Ascending aorta (tissue), 2 donors: ENCODE results near the gene DCST2. TPM values are rescaled to one million over a fixed set of nuclear protein-coding genes. Genes with fewer than 3 reads are reported as not detected.
A peak's percentile ranks its signal among the peaks of the same experiment; 100 is the strongest.

Source experiments
- DNase-seq, 2 donors: peaks; one replicate each; pipeline ENCODE4 v3.0.0-alpha.2; 2019; ENCODE audit warnings: low spot score in 2 of 2
- H3K27ac ChIP-seq, 2 donors: fragments of 200-600 bp; sonication (generic); one replicate each; pipeline ENCODE4 v1.5.1; 2016 to 2017; ENCODE audit warnings: mild to moderate bottlenecking in 1 of 2
- H3K27me3 ChIP-seq: fragments of 200-600 bp; sonication (generic); one replicate; pipeline ENCODE4 v1.5.1; 2017
- H3K36me3 ChIP-seq, 2 donors: fragments of 200-600 bp; sonication (generic); one replicate each; pipeline ENCODE4 v1.5.1; 2016
- H3K4me1 ChIP-seq, 2 donors: fragments of 200-600 bp; sonication (generic); one replicate each; pipeline ENCODE4 v1.5.1; 2016 to 2017; ENCODE audit warnings: mild to moderate bottlenecking in 1 of 2
- H3K4me3 ChIP-seq, 2 donors: fragments of 200-600 bp; sonication (generic); one replicate each; pipeline ENCODE4 v1.5.1; 2016 to 2017; ENCODE audit warnings: mild to moderate bottlenecking in 1 of 2
- H3K9me3 ChIP-seq, 2 donors: fragments of 200-600 bp; sonication (generic); one replicate each; pipeline ENCODE4 v1.5.1; 2016
- CTCF ChIP-seq, 3 experiments: fragments of 200-600 bp in 2 of 3; fragments of 450-650 bp in 1 of 3; sonication (generic) in 2 of 3; IDR thresholded peaks; one replicate each; pipeline ENCODE4 v1.5.1; 2016 to 2019; ENCODE audit warnings: antibody characterized with exemption in 3 of 3, mild to moderate bottlenecking in 1 of 3, moderate library complexity in 1 of 3
- intact Hi-C: fragments of 100-400 bp; cut with DNase I; formaldehyde crosslinking; loops from one replicate; pipeline ENCODE4 v1.15.1; 2023
- total RNA-seq: library from RNA; depleted of rRNA; stranded (reverse); fragments of >200 nt; gene quantifications from one replicate; pipeline ENCODE4 v1.1.0, GENCODE V29; 2016

DCST2 gene
- total RNA-seq, 1 donor from 2014 or later, result 0.64 TPM

GRCh38 chr1:155007251-155007828 is 26.2 kb downstream of the DCST2 start:
- intact Hi-C loops, result no loop called here
- TF ChIP-seq CTCF (IDR thresholded peaks at IDR 0.05), result no peak
- Histone ChIP-seq H3K9me3 (no peaks in the 10 kb centered on the region), H3K36me3 (no peaks in the 10 kb centered on the region), H3K4me1 (peaks cover 18 to 61% of the 10 kb centered on the region in 2 donors), H3K4me3 (peak overlapping the region in 1 of 2 donors; percentile 37), H3K27ac (peak overlapping the region; percentile 73 to 98), H3K27me3 (no peaks in the 10 kb centered on the region)
- no peak for DNase-seq

- intact Hi-C loops, result no loop called here
- H3K27ac ChIP-seq, result peak overlapping the region; percentile 97 to 98
- H3K9me3 ChIP-seq, result no peaks in the 10 kb centered on the region
- H3K36me3 ChIP-seq, result no peaks in the 10 kb centered on the region
- TF ChIP-seq CTCF (IDR thresholded peaks at IDR 0.05), result no peak
- DNase-seq, result no peak
- peaks cover 18 to 54% of the 10 kb centered on the region in 2 donors for H3K4me1 ChIP-seq
- no peaks in the 10 kb centered on the region for H3K27me3 ChIP-seq
- no peak overlapping the region for H3K4me3 ChIP-seq
Measured at GRCh38 chr1:155006601-155007101, 26.9 kb downstream of the DCST2 start.

GRCh38 chr1:155005076-155006011 is 28.2 kb downstream of the DCST2 start:
- Histone ChIP-seq H3K27me3 (no peaks in the 10 kb centered on the region), H3K4me1 (peaks cover 18 to 48% of the 10 kb centered on the region in 2 donors), H3K27ac (peak overlapping the region; percentile 97 to 98), H3K9me3 (no peaks in the 10 kb centered on the region), H3K36me3 (no peaks in the 10 kb centered on the region), H3K4me3 (peak overlapping the region; percentile 92 to 94)
- no peak for TF ChIP-seq CTCF (IDR thresholded peaks at IDR 0.05)
- intact Hi-C loops, result no loop called here
- DNase-seq, result peak; percentile 44 to 88

- no peak for DNase-seq
- Histone ChIP-seq H3K36me3 (no peaks in the 10 kb centered on the region), H3K27me3 (no peaks in the 10 kb centered on the region), H3K27ac (peak overlapping the region; percentile 97 to 98), H3K4me3 (peak overlapping the region; percentile 92 to 94), H3K4me1 (peaks cover 21 to 52% of the 10 kb centered on the region in 2 donors), H3K9me3 (no peaks in the 10 kb centered on the region)
- no peak for TF ChIP-seq CTCF (IDR thresholded peaks at IDR 0.05)
- intact Hi-C loops, result loop anchor here (5.0 kb wide), 3 partner anchors 133 to 958 kb away; partner anchors contain the start of genes ATP8B2 and SLC50A1
Measured at GRCh38 chr1:155004352-155005075, 29.1 kb downstream of the DCST2 start.

- Histone ChIP-seq H3K9me3 (no peaks in the 10 kb centered on the region), H3K27me3 (no peaks in the 10 kb centered on the region), H3K4me1 (peaks cover 25 to 56% of the 10 kb centered on the region in 2 donors), H3K27ac (peak overlapping the region; percentile 97 to 98), H3K36me3 (no peaks in the 10 kb centered on the region), H3K4me3 (peak overlapping the region; percentile 92 to 94)
- TF ChIP-seq CTCF (IDR thresholded peaks at IDR 0.05), result no peak
- intact Hi-C loops, result loop anchor here (2.0 to 5.0 kb wide), 4 partner anchors 47 to 958 kb away; partner anchors contain the start of genes ADAM15, ATP8B2 and SLC50A1
- peak in 1 of 2 donors; percentile 88 for DNase-seq
Measured at GRCh38 chr1:155003766-155004351, 29.7 kb downstream of the DCST2 start.
